ENCODE results near the gene MINDY3.

MINDY3 gene

DNA sequence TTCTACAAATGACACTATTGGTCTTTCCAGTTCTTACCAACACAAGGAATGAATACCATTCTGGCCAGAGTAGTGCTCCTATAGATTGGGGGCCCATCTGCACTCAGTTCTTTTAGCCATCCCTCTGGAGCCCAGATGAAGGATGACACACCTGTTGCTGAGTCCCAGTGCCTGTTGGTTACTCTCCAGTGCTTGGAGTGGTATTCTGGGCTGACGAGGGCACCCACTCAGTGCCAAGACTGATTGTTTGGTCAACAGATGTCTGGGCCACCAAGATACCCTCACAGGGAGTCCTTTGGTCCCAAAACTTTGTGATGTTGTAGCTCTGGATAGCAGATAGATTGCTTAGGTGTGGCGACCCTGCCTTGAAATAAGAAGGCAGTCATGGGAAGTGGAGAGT is 116.9 kb downstream of the MINDY3 start:
- TF ChIP-seq, protein P1, sequence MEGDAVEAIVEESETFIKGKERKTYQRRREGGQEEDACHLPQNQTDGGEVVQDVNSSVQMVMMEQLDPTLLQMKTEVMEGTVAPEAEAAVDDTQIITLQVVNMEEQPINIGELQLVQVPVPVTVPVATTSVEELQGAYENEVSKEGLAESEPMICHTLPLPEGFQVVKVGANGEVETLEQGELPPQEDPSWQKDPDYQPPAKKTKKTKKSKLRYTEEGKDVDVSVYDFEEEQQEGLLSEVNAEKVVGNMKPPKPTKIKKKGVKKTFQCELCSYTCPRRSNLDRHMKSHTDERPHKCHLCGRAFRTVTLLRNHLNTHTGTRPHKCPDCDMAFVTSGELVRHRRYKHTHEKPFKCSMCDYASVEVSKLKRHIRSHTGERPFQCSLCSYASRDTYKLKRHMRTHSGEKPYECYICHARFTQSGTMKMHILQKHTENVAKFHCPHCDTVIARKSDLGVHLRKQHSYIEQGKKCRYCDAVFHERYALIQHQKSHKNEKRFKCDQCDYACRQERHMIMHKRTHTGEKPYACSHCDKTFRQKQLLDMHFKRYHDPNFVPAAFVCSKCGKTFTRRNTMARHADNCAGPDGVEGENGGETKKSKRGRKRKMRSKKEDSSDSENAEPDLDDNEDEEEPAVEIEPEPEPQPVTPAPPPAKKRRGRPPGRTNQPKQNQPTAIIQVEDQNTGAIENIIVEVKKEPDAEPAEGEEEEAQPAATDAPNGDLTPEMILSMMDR (IDR thresholded peaks at IDR 0.05) = no peak

DNA sequence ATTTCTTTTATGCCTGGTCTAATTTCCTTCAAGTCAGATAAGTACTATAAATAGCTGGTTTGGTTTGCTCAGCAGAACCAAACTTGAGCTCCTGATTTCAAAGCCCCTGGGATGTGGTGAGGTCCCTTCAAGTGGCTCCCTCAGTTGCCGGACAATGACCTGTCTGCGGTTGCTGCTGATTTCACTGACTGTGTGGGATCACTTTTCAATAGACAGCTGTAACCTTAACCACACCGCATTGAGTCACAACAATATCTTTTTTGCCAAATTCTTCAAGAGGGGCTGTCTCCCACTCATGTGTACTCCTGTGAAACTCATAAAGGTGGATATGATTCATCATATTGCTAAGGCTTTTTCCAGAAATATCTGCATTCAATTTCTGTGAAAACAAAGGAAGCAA is 117.5 kb downstream of the MINDY3 start:
- TF ChIP-seq, protein P1 (IDR thresholded peaks at IDR 0.05) = no peak

- TF ChIP-seq, protein P1 (IDR thresholded peaks at IDR 0.05) = no peak
Observed at GRCh38 chr10:15742102-15742501, 118.2 kb downstream of the MINDY3 start.

- TF ChIP-seq, protein P1 (IDR thresholded peaks at IDR 0.05) = no peak
Observed at GRCh38 chr10:15741581-15741980, 118.7 kb downstream of the MINDY3 start.

GRCh38 chr10:15740261-15740660 is 120.0 kb downstream of the MINDY3 start:
- TF ChIP-seq, protein P1 (IDR thresholded peaks at IDR 0.05) = no peak

DNA sequence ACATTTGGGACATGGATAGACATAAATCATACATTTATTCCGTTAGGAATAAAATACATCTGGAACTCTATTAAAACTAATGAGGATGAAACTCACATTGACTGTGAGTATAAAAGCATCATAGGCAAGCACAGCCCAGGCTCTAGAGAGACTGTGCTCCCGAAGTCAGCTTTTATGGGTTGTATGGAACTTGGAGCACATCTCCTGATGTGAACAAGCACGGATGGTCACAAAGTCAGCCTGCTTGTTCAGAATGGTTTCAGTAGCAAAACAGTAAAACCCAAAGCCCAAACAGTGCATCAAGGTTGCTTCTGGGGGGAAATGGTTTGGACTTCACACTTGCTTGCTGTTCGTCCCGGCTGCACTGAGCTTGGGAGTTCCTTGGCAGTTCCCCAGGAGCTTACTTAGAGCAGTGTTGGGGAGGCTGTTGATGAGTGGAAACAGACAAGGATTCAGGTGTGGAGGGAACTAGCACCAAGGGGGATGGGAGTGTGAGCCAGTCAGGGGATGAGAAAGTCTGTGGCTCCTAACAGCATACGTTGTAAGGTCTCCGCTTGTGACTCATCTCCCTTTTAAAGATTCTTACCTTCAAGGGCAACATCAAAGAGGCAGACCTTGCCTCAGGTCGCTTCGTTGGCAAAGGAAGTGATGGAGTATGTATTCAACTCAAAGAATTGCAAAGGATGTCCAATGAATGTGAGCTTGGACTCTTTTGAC is 120.9 kb downstream of the MINDY3 start:
- TF ChIP-seq, protein P1 (IDR thresholded peaks at IDR 0.05) = no peak

- TF ChIP-seq, protein P1 (IDR thresholded peaks at IDR 0.05) = no peak
Observed at GRCh38 chr10:15738270-15738925, 121.9 kb downstream of the MINDY3 start.
